Measurements from ENCODE around the gene HMG20B.

- TF ChIP-seq CTCF (IDR thresholded peaks at IDR 0.05; ENCODE audit: insufficient read depth, low read length) (no peak), GABPA (IDR thresholded peaks at IDR 0.05; ENCODE audit: low read depth) (no peak), POLR2AphosphoS5 (IDR thresholded peaks at IDR 0.05; ENCODE audit: low read depth) (no peak)
These were observed 44.7 kb upstream of the HMG20B start for GRCh38 chr19:3528080-3528479.

Measured in HL-60 (cell line).